ENCODE data around the gene TNFRSF1B. TPM values are rescaled to one million over a fixed set of nuclear protein-coding genes. Genes with fewer than 3 reads are reported as not detected.
A peak's percentile ranks its signal among the peaks of the same experiment; 100 is the strongest.

TNFRSF1B gene
- total and polyA plus RNA-seq, 3 donors from 2014 or later = 7.7 to 10.6 (median 8.0) TPM

DNA sequence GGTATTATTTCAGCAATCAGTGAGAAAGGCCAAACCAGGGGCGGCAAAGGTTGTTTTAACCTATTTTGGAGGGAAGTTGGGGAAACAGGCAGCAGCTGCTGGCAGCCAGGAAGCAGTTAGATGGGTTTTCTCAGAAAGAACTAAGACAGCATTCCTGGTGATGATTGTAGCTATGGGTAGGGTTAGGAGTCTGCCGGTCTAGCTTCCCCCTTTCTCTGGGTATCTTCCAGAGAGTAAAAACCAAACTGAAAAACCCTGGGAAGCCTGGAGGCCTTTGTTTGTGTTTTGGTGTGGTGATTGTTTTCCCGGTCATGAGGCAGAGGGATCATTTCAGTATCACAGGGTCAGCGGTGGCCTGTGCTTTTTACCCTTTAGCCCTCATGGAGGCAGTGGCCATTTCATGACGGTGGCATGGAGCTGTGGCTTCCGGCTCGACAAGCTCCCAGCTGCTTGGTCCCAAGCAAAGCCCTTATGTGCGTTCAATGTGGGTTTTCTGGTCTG, 19.5 kb upstream of the TNFRSF1B start:
- Histone ChIP-seq H3K36me3 (ENCODE audit: low read depth, missing control alignments) (no peaks in the 10 kb centered on the region), H3K4me1 (peaks cover 7% of the 10 kb centered on the region), H3K27me3 (no peaks in the 10 kb centered on the region), H3K9me3 (no peaks in the 10 kb centered on the region), H3K27ac (peak overlapping the region in 1 of 2 donors; percentile 37), H3K4me3 (no peak overlapping the region)
- whole genome bisulfite sequencing, 2 donors = 69 to 89% methylated on average over 8 of the region's 8 CpGs
- no peak for DNase-seq
- intact Hi-C loops (cut with DNase I; ENCODE audit: low total_unique reads) = no loop called here
- TF ChIP-seq POLR2A (IDR thresholded peaks at IDR 0.05) = no peak
- TF ChIP-seq, protein P1, sequence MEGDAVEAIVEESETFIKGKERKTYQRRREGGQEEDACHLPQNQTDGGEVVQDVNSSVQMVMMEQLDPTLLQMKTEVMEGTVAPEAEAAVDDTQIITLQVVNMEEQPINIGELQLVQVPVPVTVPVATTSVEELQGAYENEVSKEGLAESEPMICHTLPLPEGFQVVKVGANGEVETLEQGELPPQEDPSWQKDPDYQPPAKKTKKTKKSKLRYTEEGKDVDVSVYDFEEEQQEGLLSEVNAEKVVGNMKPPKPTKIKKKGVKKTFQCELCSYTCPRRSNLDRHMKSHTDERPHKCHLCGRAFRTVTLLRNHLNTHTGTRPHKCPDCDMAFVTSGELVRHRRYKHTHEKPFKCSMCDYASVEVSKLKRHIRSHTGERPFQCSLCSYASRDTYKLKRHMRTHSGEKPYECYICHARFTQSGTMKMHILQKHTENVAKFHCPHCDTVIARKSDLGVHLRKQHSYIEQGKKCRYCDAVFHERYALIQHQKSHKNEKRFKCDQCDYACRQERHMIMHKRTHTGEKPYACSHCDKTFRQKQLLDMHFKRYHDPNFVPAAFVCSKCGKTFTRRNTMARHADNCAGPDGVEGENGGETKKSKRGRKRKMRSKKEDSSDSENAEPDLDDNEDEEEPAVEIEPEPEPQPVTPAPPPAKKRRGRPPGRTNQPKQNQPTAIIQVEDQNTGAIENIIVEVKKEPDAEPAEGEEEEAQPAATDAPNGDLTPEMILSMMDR (IDR thresholded peaks at IDR 0.05) = no peak

DNA sequence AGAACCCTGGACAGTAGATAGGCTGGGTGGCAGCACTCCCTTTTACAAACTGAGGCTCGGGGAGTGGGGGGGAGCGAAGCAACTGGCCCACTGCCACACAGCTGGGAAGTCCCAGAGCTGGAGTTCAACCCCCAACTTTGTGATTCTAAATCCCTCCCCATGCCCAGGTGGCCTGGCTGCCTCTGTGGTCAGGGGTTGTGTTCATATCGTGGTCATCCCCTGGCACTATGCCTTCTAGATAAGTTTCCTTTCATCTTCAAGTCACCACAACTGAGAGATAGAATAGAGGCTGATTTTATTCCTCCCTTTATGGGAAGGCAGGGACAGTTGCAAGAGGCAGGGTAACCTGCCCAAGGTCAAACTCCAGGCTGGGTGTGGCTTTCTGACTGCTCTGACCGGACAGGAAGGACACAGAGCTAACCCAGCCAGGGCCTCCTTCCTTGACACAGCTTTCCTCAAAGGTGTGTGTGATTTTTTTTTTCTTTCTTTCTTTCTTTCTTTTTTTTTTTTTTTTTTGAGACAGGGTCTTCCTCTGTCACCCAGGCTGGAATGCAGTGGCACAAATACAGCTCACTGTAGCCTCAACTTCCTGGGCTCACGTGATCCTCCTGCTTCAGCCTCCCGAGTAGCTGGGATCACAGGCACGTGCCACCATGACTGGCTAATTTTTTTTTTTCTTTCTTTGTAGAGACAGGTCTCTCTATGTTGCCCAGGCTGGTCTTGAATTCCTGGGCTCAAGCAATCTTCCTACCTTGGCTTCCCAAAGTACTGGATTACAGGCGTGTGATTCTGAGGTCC, 18.4 kb upstream of the TNFRSF1B start:
- H3K36me3 ChIP-seq (ENCODE audit: low read depth, missing control alignments) = no peaks in the 10 kb centered on the region
- no peak for TF ChIP-seq POLR2A (IDR thresholded peaks at IDR 0.05)
- TF ChIP-seq, protein P1 (IDR thresholded peaks at IDR 0.05) = no peak
- no peak overlapping the region for H3K4me3 ChIP-seq
- no peak for DNase-seq
- H3K4me1 ChIP-seq = peaks cover 4% of the 10 kb centered on the region
- H3K27ac ChIP-seq = peak overlapping the region in 1 of 2 donors; percentile 37
- intact Hi-C loops (cut with DNase I; ENCODE audit: low total_unique reads) = no loop called here
- no peaks in the 10 kb centered on the region for H3K27me3 ChIP-seq
- WGBS, 2 donors = 58 to 60% methylated on average over 8 of the region's 8 CpGs
- H3K9me3 ChIP-seq = no peaks in the 10 kb centered on the region

DNA sequence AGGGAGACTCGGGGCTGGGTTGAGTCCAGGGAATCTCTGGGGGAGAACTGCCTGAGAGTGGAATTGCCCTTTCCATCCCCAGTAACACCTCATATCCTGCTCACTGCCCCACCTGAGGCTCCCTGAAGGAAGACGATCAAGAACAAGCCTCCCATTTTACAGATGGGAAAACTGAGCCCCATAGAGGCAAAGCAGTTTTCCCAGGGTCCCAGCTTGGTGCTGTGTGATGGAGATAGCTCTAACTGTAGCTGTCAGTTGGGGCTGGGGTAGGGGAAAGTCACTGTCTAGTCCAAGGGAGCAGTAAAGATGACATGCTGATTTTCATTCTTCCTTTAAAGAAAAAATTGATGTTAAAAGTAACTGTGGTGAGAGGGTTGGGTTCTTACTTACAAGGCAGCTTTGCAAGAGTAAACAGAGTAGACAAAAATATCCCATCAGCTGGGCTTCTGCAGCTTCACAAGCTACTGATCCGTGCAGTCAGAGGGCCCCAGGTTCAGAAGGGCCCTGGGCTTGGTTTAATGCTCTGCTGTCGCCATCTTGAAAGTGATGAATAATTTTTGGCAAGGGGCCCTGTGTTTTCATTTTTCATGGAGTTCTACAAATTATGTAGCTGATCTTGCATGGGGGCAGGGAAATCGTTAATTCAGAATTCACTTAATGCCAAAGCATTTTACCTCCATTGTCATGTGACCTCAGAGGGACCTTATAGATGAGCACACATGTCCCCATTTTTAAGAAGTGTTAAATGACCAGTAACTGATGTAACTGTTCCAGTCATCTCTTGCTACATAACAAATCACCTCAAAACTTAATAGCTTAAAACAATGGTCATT, 17.6 kb upstream of the TNFRSF1B start:
- TF ChIP-seq, protein P1 (IDR thresholded peaks at IDR 0.05) = no peak
- no peak for TF ChIP-seq POLR2A (IDR thresholded peaks at IDR 0.05)
- intact Hi-C loops (cut with DNase I; ENCODE audit: low total_unique reads) = no loop called here
- WGBS, 2 donors = 88 to 89% methylated on average over 5 of the region's 5 CpGs
- no peak for DNase-seq
- Histone ChIP-seq H3K27ac (no peak overlapping the region), H3K9me3 (no peaks in the 10 kb centered on the region), H3K4me1 (no peaks in the 10 kb centered on the region), H3K27me3 (no peaks in the 10 kb centered on the region), H3K4me3 (no peak overlapping the region), H3K36me3 (ENCODE audit: low read depth, missing control alignments) (no peaks in the 10 kb centered on the region)

DNA sequence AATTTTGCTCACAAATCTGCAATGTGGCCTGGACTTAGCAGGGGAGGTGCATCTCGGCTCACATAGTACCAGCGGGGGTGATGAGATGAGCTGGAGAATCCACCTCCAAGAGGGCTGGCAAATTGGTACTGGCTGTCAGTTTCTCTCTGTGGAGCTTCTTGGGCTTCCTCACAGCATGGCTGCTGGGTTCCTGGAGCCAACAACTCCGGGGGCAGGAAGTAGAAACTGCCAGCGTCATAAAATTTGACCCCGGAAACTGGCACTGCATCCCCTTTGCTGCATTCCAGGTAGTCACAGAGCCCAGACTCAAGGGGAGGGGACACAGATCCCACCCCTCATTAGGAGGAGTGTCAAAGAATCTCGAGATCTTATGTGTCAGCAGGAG, 17.0 kb upstream of the TNFRSF1B start:
- H3K27ac ChIP-seq = no peak overlapping the region
- H3K9me3 ChIP-seq = no peaks in the 10 kb centered on the region
- H3K27me3 ChIP-seq = no peaks in the 10 kb centered on the region
- intact Hi-C loops (cut with DNase I; ENCODE audit: low total_unique reads) = no loop called here
- no peaks in the 10 kb centered on the region for H3K4me1 ChIP-seq
- 87% methylated on average over 6 of the region's 6 CpGs for WGBS, 2 donors
- TF ChIP-seq, protein P1 (IDR thresholded peaks at IDR 0.05) = no peak
- TF ChIP-seq POLR2A (IDR thresholded peaks at IDR 0.05) = no peak
- no peak overlapping the region for H3K4me3 ChIP-seq
- no peaks in the 10 kb centered on the region for H3K36me3 ChIP-seq (ENCODE audit: low read depth, missing control alignments)
- DNase-seq = no peak
